COLO668 (cell line): ENCODE data around the gene ADAMTS7.
A peak's percentile ranks its signal among the peaks of the same experiment; 100 is the strongest.
"Not testable (repeated sequence)": the region's sequence is repeated elsewhere in the genome, so short reads cannot be mapped to it uniquely, and the experiment has no call there.

Source experiments
- DNase-seq: peaks from one replicate; lab custom pipeline; 2025; ENCODE audit not compliant: unreplicated experiment; lab: John Stamatoyannopoulos, UW

The ADAMTS7 gene

DNA sequence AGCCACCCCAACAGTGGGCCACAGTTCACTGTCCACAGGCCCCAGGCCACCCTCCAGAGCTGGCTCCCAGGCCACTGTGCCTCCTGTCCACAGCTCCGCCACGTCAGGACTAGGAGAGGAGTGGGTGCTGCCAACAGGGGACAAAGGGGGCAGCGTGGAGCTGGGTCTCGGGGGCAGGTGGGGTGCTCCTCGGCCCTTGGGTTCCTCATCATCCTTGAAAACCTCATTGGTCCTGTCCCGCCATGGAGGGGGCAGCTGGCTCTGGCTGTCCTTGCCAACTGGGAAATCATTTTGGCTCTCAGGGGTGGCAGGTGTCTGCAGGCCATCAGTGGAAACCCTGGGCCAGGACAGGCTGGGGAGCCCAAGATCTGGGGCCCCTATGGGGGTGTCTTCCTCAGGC lies 45.2 kb downstream of the ADAMTS7 start:
- no peak for DNase-seq

GRCh38 chr15:78765154-78765860 lies 46.0 kb downstream of the ADAMTS7 start:
- DNase-seq: not testable (repeated sequence)

- DNase-seq: peak; percentile 33
Observed at GRCh38 chr15:78764340-78765153, 46.7 kb downstream of the ADAMTS7 start.

- DNase-seq: no peak
Observed at GRCh38 chr15:78763796-78764241, 47.4 kb downstream of the ADAMTS7 start.

DNA sequence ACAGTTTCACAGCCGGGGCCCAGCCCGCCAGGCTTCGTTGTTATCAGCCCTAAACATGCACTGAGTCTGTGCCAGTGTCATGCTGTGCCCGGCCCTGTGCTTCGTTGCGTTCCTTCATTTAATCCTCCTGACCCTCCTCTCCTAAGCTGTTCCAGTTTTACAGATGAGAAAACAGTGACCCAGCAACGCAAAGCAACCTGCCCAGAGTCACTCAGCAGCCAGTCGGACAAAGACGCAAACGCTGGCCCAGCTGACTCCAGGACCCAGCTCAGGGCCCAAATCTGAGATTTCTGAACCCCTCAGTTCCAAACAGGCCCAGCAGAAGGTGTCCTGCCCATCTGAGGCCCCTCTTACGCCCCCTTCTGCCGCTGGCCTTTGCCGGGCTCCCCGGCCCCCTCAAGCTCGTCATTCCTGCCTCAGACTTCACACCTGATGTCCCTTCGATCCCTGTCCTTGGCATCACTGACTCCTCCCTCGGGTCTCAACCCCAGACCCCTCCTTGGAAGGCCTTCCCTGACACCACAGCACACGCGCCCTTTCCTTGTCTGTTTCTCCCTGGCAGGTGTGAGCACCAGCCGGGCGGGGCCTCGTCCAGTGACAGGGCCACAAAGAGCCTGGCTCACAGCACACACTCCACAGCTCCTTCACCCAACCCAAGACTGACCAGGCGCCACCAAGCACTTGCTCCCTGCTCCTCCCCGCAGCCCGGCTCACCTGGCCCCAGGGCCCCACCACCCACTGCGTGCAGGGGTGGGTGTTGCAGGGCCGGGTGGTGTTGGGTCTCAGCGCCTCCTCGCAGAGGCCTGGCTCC lies 48.1 kb downstream of the ADAMTS7 start:
- DNase-seq: peak; percentile 19

DNA sequence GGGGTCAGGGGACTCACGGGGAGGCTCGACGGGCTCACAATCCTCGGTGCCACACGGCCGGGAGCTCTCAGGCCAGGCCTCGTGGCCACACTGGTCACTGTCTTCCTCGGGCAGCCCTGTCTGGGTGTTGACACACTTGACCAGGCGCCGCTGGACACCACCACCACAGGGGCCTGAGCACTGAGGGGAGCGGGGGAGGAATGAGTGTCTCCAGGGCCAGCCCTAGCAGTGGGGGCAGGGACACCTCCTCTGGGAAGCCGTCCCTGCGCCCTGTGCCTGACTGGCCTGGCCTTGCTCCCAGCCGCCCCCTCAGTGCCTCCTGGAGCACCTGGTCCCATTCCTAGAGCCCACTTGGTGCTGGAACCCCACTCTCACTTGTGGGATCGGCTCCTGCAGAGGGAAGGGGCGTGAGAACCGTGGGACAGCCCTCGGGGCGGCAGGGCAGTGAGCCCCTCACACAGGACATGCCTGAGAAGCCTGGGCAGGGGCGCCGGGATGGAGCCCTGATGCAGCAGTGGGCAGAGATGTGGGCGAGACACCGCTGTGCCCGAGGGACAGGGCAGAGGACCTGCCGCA lies 48.8 kb downstream of the ADAMTS7 start:
- not testable (repeated sequence) for DNase-seq

- DNase-seq: no peak
Observed at GRCh38 chr15:78761891-78762385, 49.3 kb downstream of the ADAMTS7 start.

GRCh38 chr15:78761475-78761874 lies 49.8 kb downstream of the ADAMTS7 start:
- peak; percentile 13 for DNase-seq

GRCh38 chr15:78761020-78761419 lies 50.2 kb downstream of the ADAMTS7 start:
- no peak for DNase-seq

- DNase-seq: not testable (repeated sequence)
Observed at GRCh38 chr15:78760091-78760882, 51.0 kb downstream of the ADAMTS7 start.

- DNase-seq: not testable (repeated sequence)
Observed at GRCh38 chr15:78759361-78759998, 51.8 kb downstream of the ADAMTS7 start.

- not testable (repeated sequence) for DNase-seq
Observed at GRCh38 chr15:78758486-78759200, 52.6 kb downstream of the ADAMTS7 start.

DNA sequence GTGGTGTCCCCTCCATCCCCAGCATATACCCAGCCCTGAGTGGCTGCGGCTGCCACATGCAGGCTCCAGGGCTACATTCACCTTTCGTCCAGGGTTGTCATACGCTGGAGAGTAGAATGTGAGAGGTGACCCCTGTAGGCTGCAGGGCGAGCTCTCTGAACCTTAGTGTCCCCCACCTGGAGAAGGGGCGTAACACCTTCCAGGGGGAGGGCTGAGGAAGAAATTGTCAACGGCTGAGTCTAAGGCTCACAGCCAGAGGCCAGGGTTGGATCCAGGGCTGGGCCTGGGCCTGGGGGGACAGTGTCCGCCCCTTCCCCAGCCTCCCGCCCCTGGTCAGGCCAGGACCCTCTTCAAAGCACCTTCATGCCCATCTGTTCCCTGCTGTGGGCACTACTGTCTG lies 53.2 kb downstream of the ADAMTS7 start:
- DNase-seq: not testable (repeated sequence)

DNA sequence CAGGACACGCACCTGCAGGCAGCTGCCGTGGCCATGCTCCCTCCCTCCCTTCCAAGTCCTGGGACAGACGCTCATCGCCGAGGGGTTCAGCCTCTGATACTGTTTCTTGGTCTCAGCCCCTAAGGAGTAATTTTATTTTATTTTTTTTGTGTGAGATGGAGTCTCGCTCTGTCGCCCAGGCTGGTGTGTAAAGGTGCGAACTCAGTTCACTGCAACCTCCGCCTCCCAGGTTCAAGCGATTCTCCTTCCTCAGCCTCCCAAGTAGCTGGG lies 53.7 kb downstream of the ADAMTS7 start:
- no peak for DNase-seq

DNA sequence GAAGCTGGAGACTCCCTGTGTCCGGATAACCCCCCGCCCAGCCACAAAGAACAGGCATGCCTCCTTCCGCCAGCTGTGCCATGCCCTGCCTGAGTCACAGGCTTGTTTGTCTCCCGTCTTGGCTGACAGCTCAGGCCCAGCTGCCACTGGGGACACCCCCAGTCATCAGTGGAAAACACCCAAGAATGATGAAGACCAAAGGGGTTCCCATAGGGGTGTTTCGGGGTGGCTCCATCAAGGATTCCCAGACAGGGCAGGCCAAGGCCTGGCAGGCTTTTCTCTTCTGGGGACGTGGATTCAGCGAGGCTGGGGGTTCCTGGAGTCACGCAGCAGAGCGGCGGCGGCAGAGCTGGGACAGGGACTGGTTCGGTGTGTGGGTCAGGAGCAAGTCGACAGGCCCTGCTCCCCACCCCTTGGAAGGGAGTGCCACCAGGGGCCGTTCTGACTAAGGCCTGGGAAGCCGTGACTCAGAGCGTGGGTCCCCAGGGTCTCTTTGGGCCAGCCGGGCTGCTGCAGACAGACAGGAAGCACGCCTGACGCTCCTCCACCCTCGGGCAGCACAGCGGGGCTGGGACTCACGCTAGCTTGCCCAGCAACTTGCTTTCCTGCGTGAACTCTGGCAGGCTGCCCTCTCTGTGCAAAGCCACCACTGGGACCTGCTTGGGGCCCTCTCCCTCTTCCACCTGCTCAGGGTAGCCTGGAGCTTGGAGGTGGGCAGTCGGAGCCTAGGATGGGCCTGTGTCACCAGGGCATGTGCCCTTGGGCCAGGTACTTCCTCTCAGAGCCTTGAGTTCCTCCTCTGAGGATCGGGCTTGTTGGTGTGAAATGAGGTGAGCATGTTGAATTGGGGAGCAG lies 54.3 kb downstream of the ADAMTS7 start:
- DNase-seq: peak; percentile 13

- peak; percentile 64 for DNase-seq
Observed at GRCh38 chr15:78755900-78756591, 55.2 kb downstream of the ADAMTS7 start.

GRCh38 chr15:78754637-78755280 lies 56.5 kb downstream of the ADAMTS7 start:
- DNase-seq: peak; percentile 35
